Activated T-cell treated with anti-CD3 and anti-CD28 coated beads, Interleukin-2, amount 50 U/mL, for 4 hours (primary cell): ENCODE results near the gene LRCH3. TPM values are rescaled to one million over a fixed set of nuclear protein-coding genes. Genes with fewer than 3 reads are reported as not detected.

Source experiments
- ATAC-seq, 2 donors: fragments of 200-7000 bp; cut with Tn5 transposase; one replicate each; pipeline ENCODE4 v1.10.0; 2021
- DNase-seq: peaks from one replicate; pipeline ENCODE4 v3.0.0-alpha.2; 2020
- H3K27me3 Mint-ChIP-seq: one replicate; pipeline ENCODE4 v1.8.0; 2021; ENCODE audit warnings: low read depth, mixed read lengths
- H3K36me3 Mint-ChIP-seq: one replicate; pipeline ENCODE4 v1.8.0; 2022; ENCODE audit warnings: mixed read lengths; ENCODE audit not compliant: insufficient read depth
- H3K4me1 Mint-ChIP-seq: one replicate; pipeline ENCODE4 v1.8.0; 2021; ENCODE audit warnings: low read depth, mixed read lengths
- H3K4me3 Mint-ChIP-seq: one replicate; pipeline ENCODE4 v1.8.0; 2021; ENCODE audit warnings: mild to moderate bottlenecking, moderate library complexity, mixed read lengths
- H3K9me3 Mint-ChIP-seq: one replicate; pipeline ENCODE4 v1.8.0; 2021; ENCODE audit warnings: mixed read lengths
- total RNA-seq, 3 donors: library from RNA; stranded (reverse); gene quantifications; one replicate each; pipeline ENCODE4 v1.2.1, GENCODE V29; 2021

Gene LRCH3
- total RNA-seq, 3 donors from 2014 or later = 33.7 to 43.9 (median 38.5) TPM

GRCh38 chr3:197801891-197802778 is 11.1 kb downstream of the LRCH3 start:
- Mint-ChIP-seq H3K27me3 (no peaks in the 10 kb centered on the region), H3K4me3 (no peak overlapping the region), H3K9me3 (no peaks in the 10 kb centered on the region), H3K4me1 (peaks cover 50% of the 10 kb centered on the region), H3K36me3 (peaks cover 4% of the 10 kb centered on the region)
- ATAC-seq = peak; percentile 58 to 59
- no peak for DNase-seq

- peaks cover 8% of the 10 kb centered on the region for H3K36me3 Mint-ChIP-seq
- ATAC-seq (peak in 1 of 2 donors; percentile 52), DNase-seq (no peak)
- H3K4me1 Mint-ChIP-seq = peaks cover 52% of the 10 kb centered on the region
- no peak overlapping the region for H3K4me3 Mint-ChIP-seq
- H3K27me3 Mint-ChIP-seq = no peaks in the 10 kb centered on the region
- no peaks in the 10 kb centered on the region for H3K9me3 Mint-ChIP-seq
Measured at GRCh38 chr3:197802779-197803459, 11.9 kb downstream of the LRCH3 start.

- Mint-ChIP-seq H3K4me1 (peaks cover 56% of the 10 kb centered on the region), H3K27me3 (no peaks in the 10 kb centered on the region), H3K9me3 (no peaks in the 10 kb centered on the region), H3K4me3 (no peak overlapping the region), H3K36me3 (peaks cover 7% of the 10 kb centered on the region)
- ATAC-seq (no peak), DNase-seq (no peak)
Measured at GRCh38 chr3:197804511-197804910, 13.5 kb downstream of the LRCH3 start.

- Mint-ChIP-seq H3K4me3 (no peak overlapping the region), H3K27me3 (no peaks in the 10 kb centered on the region), H3K9me3 (no peaks in the 10 kb centered on the region), H3K4me1 (peaks cover 36% of the 10 kb centered on the region), H3K36me3 (peaks cover 7% of the 10 kb centered on the region)
- ATAC-seq (peak; percentile 40 to 46), DNase-seq (no peak)
Measured at GRCh38 chr3:197807969-197808587, 17.0 kb downstream of the LRCH3 start.

GRCh38 chr3:197809356-197810020 is 18.4 kb downstream of the LRCH3 start:
- DNase-seq (no peak), ATAC-seq (no peak)
- Mint-ChIP-seq H3K4me3 (no peak overlapping the region), H3K4me1 (peaks cover 35% of the 10 kb centered on the region), H3K9me3 (no peaks in the 10 kb centered on the region), H3K27me3 (no peaks in the 10 kb centered on the region), H3K36me3 (peaks cover 9% of the 10 kb centered on the region)

- Mint-ChIP-seq H3K9me3 (no peaks in the 10 kb centered on the region), H3K27me3 (no peaks in the 10 kb centered on the region), H3K36me3 (peaks cover 10% of the 10 kb centered on the region), H3K4me1 (peaks cover 36% of the 10 kb centered on the region), H3K4me3 (no peak overlapping the region)
- no peak for ATAC-seq
- no peak for DNase-seq
Measured at GRCh38 chr3:197810901-197811300, 19.8 kb downstream of the LRCH3 start.

- H3K4me3 Mint-ChIP-seq = no peak overlapping the region
- DNase-seq (no peak), ATAC-seq (no peak)
- H3K36me3 Mint-ChIP-seq = peaks cover 8% of the 10 kb centered on the region
- no peaks in the 10 kb centered on the region for H3K9me3 Mint-ChIP-seq
- peaks cover 35% of the 10 kb centered on the region for H3K4me1 Mint-ChIP-seq
- no peaks in the 10 kb centered on the region for H3K27me3 Mint-ChIP-seq
Measured at GRCh38 chr3:197811343-197811742, 20.3 kb downstream of the LRCH3 start.

GRCh38 chr3:197814372-197814771 is 23.3 kb downstream of the LRCH3 start:
- Mint-ChIP-seq H3K9me3 (no peaks in the 10 kb centered on the region), H3K27me3 (no peaks in the 10 kb centered on the region), H3K4me1 (peaks cover 16% of the 10 kb centered on the region), H3K36me3 (peaks cover 6% of the 10 kb centered on the region), H3K4me3 (no peak overlapping the region)
- no peak for DNase-seq
- no peak for ATAC-seq

GRCh38 chr3:197820550-197821335 is 29.7 kb downstream of the LRCH3 start:
- H3K9me3 Mint-ChIP-seq = no peaks in the 10 kb centered on the region
- H3K4me1 Mint-ChIP-seq = no peaks in the 10 kb centered on the region
- ATAC-seq (no peak), DNase-seq (no peak)
- no peak overlapping the region for H3K4me3 Mint-ChIP-seq
- H3K36me3 Mint-ChIP-seq = peaks cover 15% of the 10 kb centered on the region
- H3K27me3 Mint-ChIP-seq = no peaks in the 10 kb centered on the region

- Mint-ChIP-seq H3K4me1 (peaks cover 4% of the 10 kb centered on the region), H3K9me3 (no peaks in the 10 kb centered on the region), H3K4me3 (no peak overlapping the region), H3K27me3 (no peaks in the 10 kb centered on the region), H3K36me3 (peaks cover 32% of the 10 kb centered on the region)
- DNase-seq (no peak), ATAC-seq (no peak)
Measured at GRCh38 chr3:197829397-197830045, 38.5 kb downstream of the LRCH3 start.

- Mint-ChIP-seq H3K9me3 (no peaks in the 10 kb centered on the region), H3K4me1 (peaks cover 4% of the 10 kb centered on the region)
Measured at GRCh38 chr3:197830308-197830966, 39.4 kb downstream of the LRCH3 start.

GRCh38 chr3:197830967-197831313 is 39.9 kb downstream of the LRCH3 start:
- no peak overlapping the region for H3K4me3 Mint-ChIP-seq
- DNase-seq (no peak), ATAC-seq (no peak)
- H3K36me3 Mint-ChIP-seq = peaks cover 37% of the 10 kb centered on the region
- H3K9me3 Mint-ChIP-seq = no peaks in the 10 kb centered on the region
- H3K27me3 Mint-ChIP-seq = no peaks in the 10 kb centered on the region
- H3K4me1 Mint-ChIP-seq = peaks cover 4% of the 10 kb centered on the region

More at GRCh38 chr3:197830308-197830966, 39.4 kb downstream of the LRCH3 start:
- DNase-seq (no peak), ATAC-seq (no peak)
- peaks cover 35% of the 10 kb centered on the region for H3K36me3 Mint-ChIP-seq
- no peaks in the 10 kb centered on the region for H3K27me3 Mint-ChIP-seq
- H3K4me3 Mint-ChIP-seq = no peak overlapping the region
